ENCODE data around the gene SMAD1.
A peak's percentile ranks its signal among the peaks of the same experiment; 100 is the strongest.
"Not testable (repeated sequence)": the region's sequence is repeated elsewhere in the genome, so short reads cannot be mapped to it uniquely, and the experiment has no call there.

Gene SMAD1

GRCh38 chr4:145528601-145529000 lies 46.9 kb downstream of the SMAD1 start:
- no peak for DNase-seq (ENCODE audit: low read depth)

- no peak for DNase-seq (ENCODE audit: low read depth)
These were observed 48.5 kb downstream of the SMAD1 start for GRCh38 chr4:145530189-145530588.

GRCh38 chr4:145530662-145531061 lies 49.0 kb downstream of the SMAD1 start:
- DNase-seq (ENCODE audit: low read depth) = no peak

- no peak for DNase-seq (ENCODE audit: low read depth)
These were observed 49.6 kb downstream of the SMAD1 start for GRCh38 chr4:145531223-145531622.

- no peak for DNase-seq (ENCODE audit: low read depth)
These were observed 50.2 kb downstream of the SMAD1 start for GRCh38 chr4:145531859-145532258.

GRCh38 chr4:145533001-145533400 lies 51.3 kb downstream of the SMAD1 start:
- peak; percentile 10 for DNase-seq (ENCODE audit: low read depth)

GRCh38 chr4:145533415-145533814 lies 51.8 kb downstream of the SMAD1 start:
- DNase-seq (ENCODE audit: low read depth) = not testable (repeated sequence)

- DNase-seq (ENCODE audit: low read depth) = no peak
These were observed 52.3 kb downstream of the SMAD1 start for GRCh38 chr4:145533961-145534360.

- no peak for DNase-seq (ENCODE audit: low read depth)
These were observed 53.5 kb downstream of the SMAD1 start for GRCh38 chr4:145535202-145535601.

- no peak for DNase-seq (ENCODE audit: low read depth)
These were observed 54.4 kb downstream of the SMAD1 start for GRCh38 chr4:145536044-145536443.

GRCh38 chr4:145538596-145538995 lies 56.9 kb downstream of the SMAD1 start:
- DNase-seq (ENCODE audit: low read depth) = no peak

- no peak for DNase-seq (ENCODE audit: low read depth)
These were observed 58.0 kb downstream of the SMAD1 start for GRCh38 chr4:145539671-145540070.

GRCh38 chr4:145540235-145540634 lies 58.6 kb downstream of the SMAD1 start:
- DNase-seq (ENCODE audit: low read depth) = no peak

GRCh38 chr4:145541346-145541745 lies 59.7 kb downstream of the SMAD1 start:
- DNase-seq (ENCODE audit: low read depth) = no peak

- DNase-seq (ENCODE audit: low read depth) = no peak
These were observed 63.4 kb downstream of the SMAD1 start for GRCh38 chr4:145545031-145545430.

- DNase-seq (ENCODE audit: low read depth) = peak; percentile 82
These were observed 64.0 kb downstream of the SMAD1 start for GRCh38 chr4:145545538-145546174.

- no peak for DNase-seq (ENCODE audit: low read depth)
These were observed 64.7 kb downstream of the SMAD1 start for GRCh38 chr4:145546175-145546915.

- no peak for DNase-seq (ENCODE audit: low read depth)
These were observed 70.0 kb downstream of the SMAD1 start for GRCh38 chr4:145551660-145552059.

GRCh38 chr4:145552181-145552822 lies 70.6 kb downstream of the SMAD1 start:
- DNase-seq (ENCODE audit: low read depth) = no peak

- DNase-seq (ENCODE audit: low read depth) = no peak
These were observed 71.7 kb downstream of the SMAD1 start for GRCh38 chr4:145553375-145553774.

GRCh38 chr4:145554691-145555090 lies 73.0 kb downstream of the SMAD1 start:
- DNase-seq (ENCODE audit: low read depth) = no peak

- peak; percentile 60 for DNase-seq (ENCODE audit: low read depth)
These were observed 76.1 kb downstream of the SMAD1 start for GRCh38 chr4:145557720-145558119.

- DNase-seq (ENCODE audit: low read depth) = no peak
These were observed 81.8 kb downstream of the SMAD1 start for GRCh38 chr4:145563293-145563985.
